Neuronal stem cell (in vitro differentiated cells): ENCODE results near the gene TEDC1.

Experiments used
- DNase-seq: peaks from one replicate; pipeline ENCODE4 v3.0.0-alpha.2; 2013; ENCODE audit warnings: low spot score
- H2AFZ ChIP-seq: one replicate; pipeline ENCODE4 v1.6.1; 2013; ENCODE audit warnings: mild to moderate bottlenecking, low read length, inconsistent platforms
- H2AK5ac ChIP-seq: 2 replicates; pipeline ENCODE4 v1.6.1; 2013; ENCODE audit warnings: low read depth, mild to moderate bottlenecking, inconsistent platforms, low read length, moderate library complexity, mixed read lengths
- H2BK120ac ChIP-seq: 2 replicates; pipeline ENCODE4 v1.6.1; 2013; ENCODE audit warnings: low read depth, mild to moderate bottlenecking, inconsistent platforms, low read length, moderate library complexity, mixed read lengths
- H2BK12ac ChIP-seq: one replicate; pipeline ENCODE4 v1.6.1; 2013; ENCODE audit warnings: low read length, inconsistent platforms
- H2BK15ac ChIP-seq: 2 replicates; pipeline ENCODE4 v1.6.1; 2013; ENCODE audit warnings: mild to moderate bottlenecking, low read length, inconsistent platforms, mixed read lengths
- H2BK5ac ChIP-seq: one replicate; pipeline ENCODE4 v1.6.1; 2013; ENCODE audit warnings: inconsistent platforms, mild to moderate bottlenecking, low read length, moderate library complexity
- H3K14ac ChIP-seq: one replicate; pipeline ENCODE4 v1.6.1; 2013; ENCODE audit warnings: low read length, inconsistent platforms
- H3K18ac ChIP-seq: 2 replicates; pipeline ENCODE4 v1.6.1; 2013; ENCODE audit warnings: low read length, inconsistent platforms
- H3K23ac ChIP-seq: 2 replicates; pipeline ENCODE4 v1.6.1; 2013; ENCODE audit warnings: low read depth, mild to moderate bottlenecking, mixed read lengths, low read length, inconsistent platforms; ENCODE audit not compliant: poor library complexity
- H3K27ac ChIP-seq: replicated peaks from 3 replicates; pipeline ENCODE4 v1.5.1; 2013; ENCODE audit warnings: low read length, inconsistent platforms
- H3K27me3 ChIP-seq, 3 experiments: 2 replicates each; pipeline ENCODE4 v1.6.1; 2013; ENCODE audit warnings: low read length in 3 of 3, mild to moderate bottlenecking in 2 of 3, inconsistent platforms in 1 of 3, low read depth in 1 of 3, mixed read lengths in 1 of 3, moderate library complexity in 1 of 3; ENCODE audit not compliant: control insufficient read depth in 3 of 3, insufficient read depth in 3 of 3
- H3K36me3 ChIP-seq, 2 donors: replicated peaks in 1 of 2; 2 replicates each; pipeline ENCODE4 v1.6.1; 2013; ENCODE audit warnings: low read length in 2 of 2; ENCODE audit not compliant: control insufficient read depth in 2 of 2, insufficient read depth in 2 of 2
- H3K4ac ChIP-seq: 2 replicates; pipeline ENCODE4 v1.6.1; 2013; ENCODE audit warnings: inconsistent platforms, mild to moderate bottlenecking, low read length, moderate library complexity
- H3K4me1 ChIP-seq, 2 donors: 1 replicate in 1 of 2; 2 replicates in 1 of 2; pipeline ENCODE4 v1.6.1; 2013; ENCODE audit warnings: low read length in 2 of 2, low read depth in 1 of 2; ENCODE audit not compliant: control insufficient read depth in 2 of 2, insufficient read depth in 1 of 2
- H3K4me2 ChIP-seq: one replicate; pipeline ENCODE4 v1.6.1; 2013; ENCODE audit warnings: mild to moderate bottlenecking, low read length, inconsistent platforms; ENCODE audit not compliant: insufficient read depth, poor library complexity, severe bottlenecking
- H3K4me3 ChIP-seq, 2 donors: 2 replicates each; pipeline ENCODE4 v1.5.1; 2013; ENCODE audit warnings: low read length in 2 of 2, mild to moderate bottlenecking in 2 of 2, inconsistent platforms in 1 of 2, moderate library complexity in 1 of 2
- H3K79me1 ChIP-seq: one replicate; pipeline ENCODE4 v1.6.1; 2013; ENCODE audit warnings: low read depth, mild to moderate bottlenecking, inconsistent platforms, low read length, moderate library complexity
- H3K9ac ChIP-seq: one replicate; pipeline ENCODE4 v1.6.1; 2013; ENCODE audit warnings: mild to moderate bottlenecking, low read depth, low read length, inconsistent platforms; ENCODE audit not compliant: poor library complexity
- H3K9me3 ChIP-seq, 2 donors: replicated peaks in 1 of 2; 2 replicates each; pipeline versions ENCODE3 to v1.6.1; 2013; ENCODE audit warnings: low read length in 2 of 2, mild to moderate bottlenecking in 2 of 2, inconsistent platforms in 1 of 2, low read depth in 1 of 2, mixed read lengths in 1 of 2, moderate library complexity in 1 of 2; ENCODE audit not compliant: control insufficient read depth in 2 of 2, insufficient read depth in 1 of 2
- H4K8ac ChIP-seq: one replicate; pipeline ENCODE4 v1.6.1; 2013; ENCODE audit warnings: low read depth, mild to moderate bottlenecking, inconsistent platforms, low read length, moderate library complexity
- H4K91ac ChIP-seq: one replicate; pipeline ENCODE4 v1.6.1; 2013; ENCODE audit warnings: low read length, low read depth, mild to moderate bottlenecking, inconsistent platforms; ENCODE audit not compliant: poor library complexity
- WGBS, 2 donors: extraction: QIAGEN DNeasy Blood & Tissue Kit; methylation state at CpG; one replicate each; pipeline ENCODE4 v1.1.7; 2013; ENCODE audit warnings: missing lambda C conversion rate in 2 of 2, mixed read lengths in 1 of 2; ENCODE audit not compliant: insufficient read length in 2 of 2, insufficient replicate concordance in 1 of 2; ENCODE audit errors: extremely low coverage in 2 of 2; 5-methylcytosine and 5-hydroxymethylcytosine counted together

The TEDC1 gene

GRCh38 chr14:105481886-105482457, 9.1 kb upstream of the TEDC1 start:
- Histone ChIP-seq H3K4ac (peak overlapping the region; percentile 92), H3K23ac (peak overlapping the region; percentile 30), H4K91ac (no peak overlapping the region), H3K79me1 (peaks cover 5% of the 10 kb centered on the region), H3K27ac (no peak overlapping the region), H2BK12ac (peak overlapping the region; percentile 97), H2AFZ (no peak overlapping the region), H2AK5ac (peak overlapping the region; percentile 77), H3K4me1 (peaks cover 50 to 63% of the 10 kb centered on the region in 2 donors), H4K8ac (no peak overlapping the region), H3K14ac (no peak overlapping the region), H3K27me3 (peaks cover 0 to 60% (median 21%) of the 10 kb centered on the region in 3 experiments), H2BK15ac (peak overlapping the region; percentile 60), H3K4me2 (peak overlapping the region; percentile 55), H2BK120ac (peak overlapping the region; percentile 21), H3K9me3 (peaks cover 0 to 6% of the 10 kb centered on the region in 2 donors), H3K36me3 (no peaks in the 10 kb centered on the region), H3K18ac (peak overlapping the region; percentile 33), H3K4me3 (no peak overlapping the region), H3K9ac (no peak overlapping the region), H2BK5ac (peak overlapping the region; percentile 83)
- no CpG with 5 or more reads among the region's 18 CpGs for WGBS, 2 donors
- DNase-seq, result no peak

GRCh38 chr14:105482486-105483110, 8.4 kb upstream of the TEDC1 start:
- no CpG with 5 or more reads among the region's 18 CpGs for WGBS, 2 donors

GRCh38 chr14:105483300-105484068, 7.6 kb upstream of the TEDC1 start:
- H3K9ac ChIP-seq, result peak overlapping the region; percentile 74
- peak overlapping the region; percentile 59 for H4K91ac ChIP-seq
- H3K4me3 ChIP-seq, result no peak overlapping the region
- H2BK5ac ChIP-seq, result peak overlapping the region; percentile 83
- H3K27ac ChIP-seq, result no peak overlapping the region
- no peak overlapping the region for H3K23ac ChIP-seq
- peak overlapping the region; percentile 31 for H3K14ac ChIP-seq
- H3K4me1 ChIP-seq, result peaks cover 57 to 62% of the 10 kb centered on the region in 2 donors
- H4K8ac ChIP-seq, result peak overlapping the region; percentile 19
- no peaks in the 10 kb centered on the region for H3K36me3 ChIP-seq
- H2BK12ac ChIP-seq, result peak overlapping the region; percentile 97
- no CpG with 5 or more reads among the region's 18 CpGs for WGBS, 2 donors
- peak overlapping the region; percentile 90 for H3K4ac ChIP-seq
- peaks cover 0 to 6% of the 10 kb centered on the region in 2 donors for H3K9me3 ChIP-seq
- peak overlapping the region; percentile 33 for H3K18ac ChIP-seq
- H3K27me3 ChIP-seq, result peaks cover 0 to 49% (median 21%) of the 10 kb centered on the region in 3 experiments
- H3K79me1 ChIP-seq, result no peaks in the 10 kb centered on the region
- peak overlapping the region; percentile 20 for H2AFZ ChIP-seq
- H2AK5ac ChIP-seq, result peak overlapping the region; percentile 77
- H2BK120ac ChIP-seq, result no peak overlapping the region
- H3K4me2 ChIP-seq, result no peak overlapping the region
- no peak for DNase-seq
- peak overlapping the region; percentile 60 for H2BK15ac ChIP-seq

More at GRCh38 chr14:105482486-105483110, 8.4 kb upstream of the TEDC1 start:
- Histone ChIP-seq H3K23ac (peak overlapping the region; percentile 57), H3K9me3 (peaks cover 0 to 6% of the 10 kb centered on the region in 2 donors), H4K8ac (no peak overlapping the region), H3K27ac (no peak overlapping the region), H3K36me3 (no peaks in the 10 kb centered on the region), H2BK15ac (peak overlapping the region; percentile 60), H3K27me3 (peaks cover 0 to 58% (median 21%) of the 10 kb centered on the region in 3 experiments), H3K14ac (peak overlapping the region; percentile 58), H3K4me3 (no peak overlapping the region), H3K79me1 (peaks cover 2% of the 10 kb centered on the region), H4K91ac (peak overlapping the region; percentile 59), H2BK5ac (peak overlapping the region; percentile 83), H3K4me1 (peaks cover 50 to 60% of the 10 kb centered on the region in 2 donors), H2BK120ac (peak overlapping the region; percentile 99), H3K18ac (peak overlapping the region; percentile 33), H2BK12ac (peak overlapping the region; percentile 97), H3K4me2 (no peak overlapping the region), H2AK5ac (peak overlapping the region; percentile 77), H2AFZ (no peak overlapping the region), H3K4ac (peak overlapping the region; percentile 92), H3K9ac (peak overlapping the region; percentile 61)
- no peak for DNase-seq
